ENCODE results near the gene EPB41L4A. TPM values are rescaled to one million over a fixed set of nuclear protein-coding genes. Genes with fewer than 3 reads are reported as not detected.
"Not testable (repeated sequence)": the region's sequence is repeated elsewhere in the genome, so short reads cannot be mapped to it uniquely, and the experiment has no call there.

EPB41L4A gene
- total RNA-seq, 1 donor from 2014 or later, result 11.1 TPM

DNA sequence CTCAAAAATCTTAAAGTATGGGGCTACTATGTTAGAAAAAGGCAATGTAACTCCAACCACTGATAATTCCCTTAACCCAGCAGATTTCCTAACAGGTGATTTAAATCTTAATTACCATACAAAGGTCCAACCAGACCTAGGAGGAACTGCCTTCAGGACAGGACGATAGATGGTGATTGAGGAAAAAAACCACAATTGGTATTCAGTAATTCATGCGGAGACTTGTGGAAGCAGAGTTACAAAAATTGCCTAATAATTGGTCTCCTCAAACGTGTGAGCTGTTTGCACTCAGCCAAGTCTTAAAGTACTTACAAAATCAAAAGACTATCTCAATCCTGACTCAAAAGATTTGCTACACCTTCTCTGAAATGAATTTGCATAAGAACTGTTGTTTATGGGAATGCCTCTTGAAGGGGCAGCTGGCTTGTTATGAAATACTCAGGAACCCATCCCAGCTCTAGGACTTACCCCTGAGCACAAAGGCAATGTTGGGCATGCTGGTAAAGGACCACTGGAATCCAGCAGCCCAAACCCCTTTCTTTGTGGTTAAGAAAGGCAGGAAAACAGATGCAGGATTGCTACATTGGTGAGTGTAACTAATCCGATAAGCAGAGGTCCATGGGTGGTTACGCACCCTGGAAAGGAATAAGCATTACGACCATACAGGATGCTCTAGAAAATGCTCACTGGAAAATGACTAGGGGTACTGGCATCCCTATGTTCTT, 26.7 kb upstream of the EPB41L4A start:
- Mint-ChIP-seq H3K27me3 (ENCODE audit: low read depth, unreplicated experiment) (peaks cover 2% of the 10 kb centered on the region), H3K36me3 (ENCODE audit: low read depth, unreplicated experiment) (no peaks in the 10 kb centered on the region), H3K27ac (ENCODE audit: unreplicated experiment) (no peak overlapping the region), H3K4me1 (ENCODE audit: low read depth, unreplicated experiment) (no peaks in the 10 kb centered on the region), H3K9me3 (ENCODE audit: unreplicated experiment) (peaks cover 2% of the 10 kb centered on the region), H3K4me3 (ENCODE audit: unreplicated experiment) (no peak overlapping the region)
- DNase-seq (ENCODE audit: low read depth) (no peak), FAIRE-seq (no peak)
- Histone ChIP-seq H3K9me3 (ENCODE audit: insufficient read depth, low read depth, low read length) (no peaks in the 10 kb centered on the region), H2AFZ (ENCODE audit: low read depth, low read length) (no peak overlapping the region), H3K27ac (ENCODE audit: low read depth, low read length) (no peak overlapping the region), H3K4me1 (ENCODE audit: insufficient read depth, low read length) (no peaks in the 10 kb centered on the region), H3K27me3 (ENCODE audit: insufficient read depth, low read length) (no peaks in the 10 kb centered on the region), H3K9ac (ENCODE audit: low read length) (no peak overlapping the region), H4K20me1 (ENCODE audit: insufficient read depth, low read length) (no peaks in the 10 kb centered on the region), H3K79me2 (ENCODE audit: insufficient read depth, low read length) (no peaks in the 10 kb centered on the region), H3K4me2 (ENCODE audit: low read length) (no peak overlapping the region), H3K36me3 (ENCODE audit: insufficient read depth, low read length) (no peaks in the 10 kb centered on the region), H3K4me3 (ENCODE audit: insufficient read depth, low read depth, low read length) (no peak overlapping the region)
- TF ChIP-seq EZH2 (IDR thresholded peaks at IDR 0.05; ENCODE audit: insufficient read depth, low read length), result no peak
- TF ChIP-seq, protein P1, sequence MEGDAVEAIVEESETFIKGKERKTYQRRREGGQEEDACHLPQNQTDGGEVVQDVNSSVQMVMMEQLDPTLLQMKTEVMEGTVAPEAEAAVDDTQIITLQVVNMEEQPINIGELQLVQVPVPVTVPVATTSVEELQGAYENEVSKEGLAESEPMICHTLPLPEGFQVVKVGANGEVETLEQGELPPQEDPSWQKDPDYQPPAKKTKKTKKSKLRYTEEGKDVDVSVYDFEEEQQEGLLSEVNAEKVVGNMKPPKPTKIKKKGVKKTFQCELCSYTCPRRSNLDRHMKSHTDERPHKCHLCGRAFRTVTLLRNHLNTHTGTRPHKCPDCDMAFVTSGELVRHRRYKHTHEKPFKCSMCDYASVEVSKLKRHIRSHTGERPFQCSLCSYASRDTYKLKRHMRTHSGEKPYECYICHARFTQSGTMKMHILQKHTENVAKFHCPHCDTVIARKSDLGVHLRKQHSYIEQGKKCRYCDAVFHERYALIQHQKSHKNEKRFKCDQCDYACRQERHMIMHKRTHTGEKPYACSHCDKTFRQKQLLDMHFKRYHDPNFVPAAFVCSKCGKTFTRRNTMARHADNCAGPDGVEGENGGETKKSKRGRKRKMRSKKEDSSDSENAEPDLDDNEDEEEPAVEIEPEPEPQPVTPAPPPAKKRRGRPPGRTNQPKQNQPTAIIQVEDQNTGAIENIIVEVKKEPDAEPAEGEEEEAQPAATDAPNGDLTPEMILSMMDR (IDR thresholded peaks at IDR 0.05; ENCODE audit: insufficient read depth, low read depth, low read length), result no peak

DNA sequence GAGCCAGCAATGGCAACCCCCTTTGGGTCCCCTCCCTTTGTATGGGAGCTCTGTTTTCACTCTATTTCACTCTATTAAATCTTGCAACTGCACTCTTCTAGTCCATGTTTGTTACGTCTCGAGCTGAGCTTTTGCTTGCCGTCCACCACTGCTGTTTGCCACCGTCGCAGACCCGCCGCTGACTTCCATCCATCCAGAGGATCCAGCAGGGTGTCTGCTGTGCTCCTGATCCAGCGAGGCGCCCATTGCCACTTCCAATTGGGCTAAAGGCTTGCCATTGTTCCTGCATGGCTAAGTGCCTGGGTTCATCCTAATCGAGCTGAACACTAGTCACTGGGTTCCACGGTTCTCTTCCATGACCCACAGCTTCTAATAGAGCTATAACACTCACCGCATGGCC, 24.9 kb upstream of the EPB41L4A start:
- not testable (repeated sequence) for H3K9ac ChIP-seq (ENCODE audit: low read length); H3K4me2 ChIP-seq (ENCODE audit: low read length); H3K36me3 Mint-ChIP-seq (ENCODE audit: low read depth, unreplicated experiment); H3K79me2 ChIP-seq (ENCODE audit: insufficient read depth, low read length); H3K4me1 ChIP-seq (ENCODE audit: insufficient read depth, low read length); H3K9me3 ChIP-seq (ENCODE audit: insufficient read depth, low read depth, low read length); H3K4me1 Mint-ChIP-seq (ENCODE audit: low read depth, unreplicated experiment); H3K27ac ChIP-seq (ENCODE audit: low read depth, low read length); H4K20me1 ChIP-seq (ENCODE audit: insufficient read depth, low read length); H3K27me3 ChIP-seq (ENCODE audit: insufficient read depth, low read length); H3K4me3 Mint-ChIP-seq (ENCODE audit: unreplicated experiment); H3K9me3 Mint-ChIP-seq (ENCODE audit: unreplicated experiment); H3K4me3 ChIP-seq (ENCODE audit: insufficient read depth, low read depth, low read length); H2AFZ ChIP-seq (ENCODE audit: low read depth, low read length); FAIRE-seq; DNase-seq (ENCODE audit: low read depth); H3K27me3 Mint-ChIP-seq (ENCODE audit: low read depth, unreplicated experiment); H3K27ac Mint-ChIP-seq (ENCODE audit: unreplicated experiment); H3K36me3 ChIP-seq (ENCODE audit: insufficient read depth, low read length)

DNA sequence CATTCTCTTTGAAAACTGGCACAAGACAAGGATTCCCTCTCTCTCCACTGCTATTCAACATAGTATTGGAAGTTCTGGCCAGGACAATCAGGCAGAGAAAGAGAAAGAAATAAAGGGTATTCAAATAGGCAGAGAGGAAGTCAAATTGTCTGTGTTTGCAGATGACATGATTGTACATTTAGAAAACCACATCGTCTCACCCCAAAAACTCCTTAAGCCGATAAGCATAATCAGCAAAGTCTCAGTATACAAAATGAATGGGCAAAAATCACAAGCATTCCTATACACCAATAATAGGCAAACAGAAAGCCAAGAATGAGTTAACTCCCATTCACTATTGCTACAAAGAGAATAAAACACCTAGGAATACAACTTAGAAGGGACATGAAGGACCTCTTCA, 21.0 kb upstream of the EPB41L4A start:
- Histone ChIP-seq H4K20me1 (ENCODE audit: insufficient read depth, low read length) (no peaks in the 10 kb centered on the region), H3K4me3 (ENCODE audit: insufficient read depth, low read depth, low read length) (no peak overlapping the region), H3K9me3 (ENCODE audit: insufficient read depth, low read depth, low read length) (no peaks in the 10 kb centered on the region), H3K4me2 (ENCODE audit: low read length) (no peak overlapping the region), H3K27me3 (ENCODE audit: insufficient read depth, low read length) (no peaks in the 10 kb centered on the region), H3K36me3 (ENCODE audit: insufficient read depth, low read length) (no peaks in the 10 kb centered on the region), H3K79me2 (ENCODE audit: insufficient read depth, low read length) (no peaks in the 10 kb centered on the region), H3K9ac (ENCODE audit: low read length) (no peak overlapping the region), H3K27ac (ENCODE audit: low read depth, low read length) (no peak overlapping the region), H2AFZ (ENCODE audit: low read depth, low read length) (no peak overlapping the region), H3K4me1 (ENCODE audit: insufficient read depth, low read length) (no peaks in the 10 kb centered on the region)
- peaks cover 7% of the 10 kb centered on the region for H3K9me3 Mint-ChIP-seq (ENCODE audit: unreplicated experiment)
- H3K4me1 Mint-ChIP-seq (ENCODE audit: low read depth, unreplicated experiment), result no peaks in the 10 kb centered on the region
- H3K27me3 Mint-ChIP-seq (ENCODE audit: low read depth, unreplicated experiment), result peaks cover 3% of the 10 kb centered on the region
- no peaks in the 10 kb centered on the region for H3K36me3 Mint-ChIP-seq (ENCODE audit: low read depth, unreplicated experiment)
- DNase-seq (ENCODE audit: low read depth) (no peak), FAIRE-seq (no peak)
- no peak overlapping the region for H3K4me3 Mint-ChIP-seq (ENCODE audit: unreplicated experiment)
- H3K27ac Mint-ChIP-seq (ENCODE audit: unreplicated experiment), result no peak overlapping the region
- TF ChIP-seq EZH2 (IDR thresholded peaks at IDR 0.05; ENCODE audit: insufficient read depth, low read length), result no peak
- TF ChIP-seq, protein P1 (IDR thresholded peaks at IDR 0.05; ENCODE audit: insufficient read depth, low read depth, low read length), result no peak
